Umbilical cord (tissue), 2 donors: ENCODE results near the gene ADRA1B. TPM values are rescaled to one million over a fixed set of nuclear protein-coding genes. Genes with fewer than 3 reads are reported as not detected.

Experiments
- DNase-seq: peaks from one replicate; pipeline ENCODE4 v3.0.0-alpha.2; 2015; ENCODE audit warnings: low spot score
- total RNA-seq: library from RNA; depleted of rRNA; stranded (reverse); fragments of >200 nt; gene quantifications from one replicate; pipeline ENCODE4 v1.2.3, GENCODE V29; 2014; ENCODE audit warnings: low replicate concordance; ENCODE audit not compliant: insufficient read depth

The ADRA1B gene
- total RNA-seq, 1 donor from 2014 or later, result 0.48 TPM

- no peak for DNase-seq
Observed at GRCh38 chr5:159901772-159902171, 14.5 kb upstream of the ADRA1B start.

GRCh38 chr5:159902444-159903121 lies 13.7 kb upstream of the ADRA1B start:
- no peak for DNase-seq

- DNase-seq, result no peak
Observed at GRCh38 chr5:159903131-159903530, 13.2 kb upstream of the ADRA1B start.

GRCh38 chr5:159904874-159905273 lies 11.4 kb upstream of the ADRA1B start:
- no peak for DNase-seq

GRCh38 chr5:159905496-159905895 lies 10.8 kb upstream of the ADRA1B start:
- no peak for DNase-seq

GRCh38 chr5:159906463-159906862 lies 9.8 kb upstream of the ADRA1B start:
- DNase-seq, result no peak

GRCh38 chr5:159906943-159907342 lies 9.3 kb upstream of the ADRA1B start:
- no peak for DNase-seq

- no peak for DNase-seq
Observed at GRCh38 chr5:159907689-159908590, 8.3 kb upstream of the ADRA1B start.

GRCh38 chr5:159908591-159908940 lies 7.7 kb upstream of the ADRA1B start:
- no peak for DNase-seq

GRCh38 chr5:159909126-159909525 lies 7.2 kb upstream of the ADRA1B start:
- DNase-seq, result no peak

- no peak for DNase-seq
Observed at GRCh38 chr5:159910207-159910842, 6.0 kb upstream of the ADRA1B start.

- no peak for DNase-seq
Observed at GRCh38 chr5:159910843-159911229, 5.4 kb upstream of the ADRA1B start.

- no peak for DNase-seq
Observed at GRCh38 chr5:159911349-159911748, 4.9 kb upstream of the ADRA1B start.

- no peak for DNase-seq
Observed at GRCh38 chr5:159912033-159912800, 4.1 kb upstream of the ADRA1B start.

- DNase-seq, result no peak
Observed at GRCh38 chr5:159913048-159913447, 3.2 kb upstream of the ADRA1B start.

- DNase-seq, result no peak
Observed at GRCh38 chr5:159913501-159913900, 2.8 kb upstream of the ADRA1B start.

GRCh38 chr5:159916841-159917761 lies 819 bp downstream of the ADRA1B start:
- DNase-seq, result no peak

GRCh38 chr5:159917994-159918393 lies 1.7 kb downstream of the ADRA1B start:
- no peak for DNase-seq

- no peak for DNase-seq
Observed at GRCh38 chr5:159921721-159922120, 5.4 kb downstream of the ADRA1B start.

GRCh38 chr5:159923008-159923407 lies 6.7 kb downstream of the ADRA1B start:
- no peak for DNase-seq
